HG03095 (cell line): ENCODE data around the gene KICS2.

Experiments
- ATAC-seq: cut with Tn5 transposase; IDR thresholded peaks from one replicate; pipeline ENCODE4 v1.9.1; 2021; ENCODE audit warnings: moderate library complexity; ENCODE audit not compliant: unreplicated experiment

Gene KICS2

GRCh38 chr12:64222009-64222765, at the start of gene KICS2:
Gene KICS2 (minus strand): TSS chr12:64222296. CDS start chr12:64222237, 59 bp downstream.
- peak; percentile 93 for ATAC-seq

DNA sequence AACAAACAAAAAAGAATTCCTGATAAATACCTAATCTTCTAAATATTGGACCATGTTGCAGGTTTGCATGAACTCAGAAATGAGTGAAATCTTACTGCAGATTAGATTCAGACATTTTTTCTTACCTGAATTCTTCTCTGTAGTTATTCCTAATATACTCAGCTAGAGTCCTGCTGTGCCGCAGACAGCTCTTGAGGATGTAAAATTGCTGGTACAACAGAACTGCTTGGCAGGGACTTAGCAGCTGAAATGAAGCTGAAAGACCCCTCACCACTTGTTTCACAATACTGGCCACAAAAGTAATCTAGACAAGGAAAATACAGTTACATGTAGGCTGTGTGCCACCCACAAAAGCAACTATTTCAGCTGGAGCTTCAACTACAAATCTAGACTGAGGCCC, 48.3 kb upstream of the KICS2 start:
- no peak for ATAC-seq

DNA sequence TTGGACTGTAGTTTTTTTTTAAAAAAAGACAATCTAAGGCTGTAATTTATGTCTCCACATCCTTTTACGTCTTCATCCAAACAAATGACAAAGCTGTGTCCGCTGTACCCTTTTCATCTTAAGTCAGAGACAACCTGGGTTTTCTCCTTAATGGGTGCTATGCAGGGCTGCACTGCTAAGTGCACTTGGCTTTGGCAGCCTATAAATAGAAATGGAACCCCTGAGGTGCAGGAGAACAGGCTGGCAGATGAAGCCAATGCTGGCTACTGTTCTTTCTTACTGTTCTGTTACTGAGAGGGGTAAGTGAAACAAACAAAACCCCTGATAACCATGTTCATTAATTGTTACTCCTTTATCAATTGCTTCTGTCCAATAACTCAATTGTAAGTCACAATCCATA, 47.1 kb upstream of the KICS2 start:
- ATAC-seq = no peak

DNA sequence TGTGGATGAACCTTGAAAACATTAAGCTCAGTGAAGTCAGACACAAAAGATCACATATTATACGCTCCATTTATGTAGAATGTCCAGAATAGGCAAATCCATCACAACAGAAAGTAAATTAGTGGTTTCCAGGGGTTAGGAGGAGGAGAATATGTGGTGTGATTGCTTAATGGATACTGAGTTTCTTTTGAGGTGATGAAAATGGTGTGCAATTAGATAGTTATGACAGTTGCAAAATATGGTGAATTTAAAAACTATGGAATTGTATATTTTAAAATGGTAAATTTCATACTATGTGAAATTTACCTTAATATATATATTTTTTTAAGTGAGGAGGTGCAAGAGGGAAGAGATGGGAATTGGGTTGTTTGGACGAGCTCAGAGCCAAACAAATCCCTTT, 46.3 kb upstream of the KICS2 start:
- no peak for ATAC-seq

- no peak for ATAC-seq
These were observed 43.7 kb upstream of the KICS2 start for GRCh38 chr12:64265839-64266238.

GRCh38 chr12:64261813-64262212, 39.7 kb upstream of the KICS2 start:
- ATAC-seq = no peak

- ATAC-seq = no peak
These were observed 36.5 kb upstream of the KICS2 start for GRCh38 chr12:64258576-64258975.

GRCh38 chr12:64256166-64256800, 34.2 kb upstream of the KICS2 start:
- ATAC-seq = no peak

- no peak for ATAC-seq
These were observed 33.2 kb upstream of the KICS2 start for GRCh38 chr12:64255249-64255648.

GRCh38 chr12:64253356-64253755, 31.3 kb upstream of the KICS2 start:
- no peak for ATAC-seq

- ATAC-seq = no peak
These were observed 30.6 kb upstream of the KICS2 start for GRCh38 chr12:64252681-64253080.

DNA sequence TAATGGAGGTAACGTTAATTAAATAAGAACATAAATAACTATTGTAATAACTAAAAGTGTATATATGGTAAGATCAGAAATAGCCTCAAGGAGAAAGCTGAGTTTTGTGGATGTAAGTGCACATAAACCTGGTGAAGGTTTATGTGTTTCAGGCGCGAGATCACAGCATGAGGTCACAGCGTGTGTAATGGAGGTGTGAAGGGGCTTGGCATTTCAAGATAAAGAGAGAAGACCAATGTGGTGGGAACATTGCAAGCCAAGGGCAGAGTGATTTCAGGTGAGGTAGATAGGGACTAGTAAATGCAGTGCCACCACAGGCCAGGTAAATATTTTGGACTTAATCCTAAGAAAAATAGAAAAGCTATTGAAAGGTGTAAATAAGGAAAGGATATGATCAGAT, 21.7 kb upstream of the KICS2 start:
- ATAC-seq = no peak

DNA sequence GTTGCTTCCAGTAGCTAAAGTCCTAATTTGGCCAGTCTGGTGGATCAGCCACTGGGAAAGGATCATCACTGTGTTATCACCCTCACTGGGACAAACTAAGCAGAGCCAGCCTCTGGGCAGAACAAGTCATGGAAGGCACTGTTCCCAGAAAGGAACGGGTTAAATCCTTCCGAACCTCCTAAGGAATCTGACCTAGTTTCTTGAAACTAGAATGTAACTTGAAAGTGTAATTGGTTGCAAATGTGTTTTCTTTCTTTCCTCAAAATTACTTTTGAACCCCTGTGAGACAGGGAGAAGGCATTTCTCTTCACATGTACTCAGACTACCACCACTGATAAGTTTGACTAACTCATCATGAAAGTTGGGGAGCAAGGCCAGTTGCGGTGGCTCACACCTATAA, 18.7 kb upstream of the KICS2 start:
- no peak for ATAC-seq

- ATAC-seq = no peak
These were observed 15.3 kb upstream of the KICS2 start for GRCh38 chr12:64237382-64237781.

- no peak for ATAC-seq
These were observed 14.5 kb upstream of the KICS2 start for GRCh38 chr12:64236549-64236948.

GRCh38 chr12:64232196-64232595, 10.1 kb upstream of the KICS2 start:
- ATAC-seq = no peak

- no peak for ATAC-seq
These were observed 7.7 kb upstream of the KICS2 start for GRCh38 chr12:64229796-64230195.

GRCh38 chr12:64229240-64229639, 7.1 kb upstream of the KICS2 start:
- ATAC-seq = no peak

DNA sequence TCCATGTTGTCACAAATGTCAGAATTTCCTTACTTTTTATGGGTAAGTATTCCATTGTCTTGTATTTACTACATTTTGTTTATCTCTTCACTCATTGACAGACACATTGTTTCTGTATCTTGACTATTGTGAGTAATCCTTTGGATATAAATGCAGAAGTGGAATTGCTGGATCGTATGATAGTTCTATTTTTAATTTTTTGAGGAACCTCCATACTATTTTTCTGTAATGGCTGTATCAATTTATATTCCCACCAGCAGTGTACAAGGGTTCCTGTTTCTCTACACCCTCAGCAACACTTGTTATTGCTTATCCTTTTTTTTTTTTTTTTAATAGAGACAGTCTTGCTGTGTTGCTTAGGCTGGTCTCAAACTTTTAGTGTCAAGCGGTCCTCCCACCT, 3.5 kb upstream of the KICS2 start:
- no peak for ATAC-seq

- peak; percentile 27 for ATAC-seq
These were observed 466 bp downstream of the KICS2 start for GRCh38 chr12:64221651-64222008.

DNA sequence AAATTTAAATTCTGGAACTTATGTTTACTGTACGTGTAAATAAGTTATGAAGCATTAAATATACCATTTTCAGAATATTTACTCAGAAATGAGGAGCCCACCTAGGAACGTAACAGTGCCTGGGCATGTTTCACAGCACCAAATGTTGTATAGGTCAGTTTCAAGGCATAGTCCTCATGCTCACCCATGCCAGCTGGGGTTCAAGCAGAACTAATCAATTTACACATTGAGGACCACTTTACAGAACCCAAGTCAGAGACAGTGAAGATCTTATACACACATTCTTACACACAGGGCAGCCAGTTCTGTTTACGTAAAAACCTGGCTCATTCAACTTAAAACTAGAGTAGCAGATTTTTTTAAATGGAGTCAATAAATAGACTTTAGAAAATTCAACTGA, 2.0 kb downstream of the KICS2 start:
- ATAC-seq = no peak

GRCh38 chr12:64219145-64219544, 3.0 kb downstream of the KICS2 start:
- ATAC-seq = no peak

DNA sequence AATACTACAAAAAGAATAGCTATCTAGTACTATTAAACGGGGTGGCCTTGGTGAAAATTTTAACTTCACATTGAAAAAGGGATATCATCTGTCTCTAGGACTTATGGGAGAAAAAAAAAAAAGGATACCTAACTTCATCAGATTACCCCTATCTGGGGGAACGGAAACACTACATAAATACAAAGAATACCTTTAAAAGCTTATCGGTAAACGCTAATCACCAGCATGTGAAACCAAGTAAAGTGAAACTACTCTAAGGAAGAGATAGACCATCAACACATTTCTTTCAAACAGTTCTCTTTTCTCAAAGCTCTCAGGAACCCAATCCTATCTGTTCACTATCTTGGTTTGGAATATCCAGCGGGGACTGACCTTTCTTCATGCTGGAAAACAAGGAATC, 3.5 kb downstream of the KICS2 start:
- ATAC-seq = peak; percentile 25
